GM21367 (cell line): ENCODE data around the gene CCDC3.
"Not testable (repeated sequence)": the region's sequence is repeated elsewhere in the genome, so short reads cannot be mapped to it uniquely, and the experiment has no call there.

Experiments
- ATAC-seq: cut with Tn5 transposase; IDR thresholded peaks from one replicate; pipeline ENCODE4 v1.9.1; 2021; ENCODE audit not compliant: unreplicated experiment

Gene CCDC3

GRCh38 chr10:12896251-12896650 is 105.3 kb downstream of the CCDC3 start:
- no peak for ATAC-seq

DNA sequence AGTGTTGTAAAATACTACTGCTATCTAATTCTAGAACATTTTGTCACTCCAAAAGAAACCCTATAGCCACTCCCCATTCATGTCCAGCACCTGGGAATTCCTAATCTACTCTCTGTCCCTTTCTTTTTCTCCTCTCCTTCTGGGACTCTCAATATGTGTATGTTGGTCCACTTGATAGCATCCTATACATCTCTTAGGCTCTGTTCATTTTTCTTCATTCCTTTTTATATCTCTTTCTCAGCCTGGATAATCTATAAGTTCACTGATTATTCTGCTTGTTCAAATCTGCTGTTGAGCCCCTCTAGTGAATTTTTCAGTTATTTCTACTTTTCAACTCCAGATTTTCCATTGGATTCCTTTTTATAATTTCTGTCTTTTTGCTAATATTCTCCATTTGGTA is 108.6 kb downstream of the CCDC3 start:
- ATAC-seq = no peak

DNA sequence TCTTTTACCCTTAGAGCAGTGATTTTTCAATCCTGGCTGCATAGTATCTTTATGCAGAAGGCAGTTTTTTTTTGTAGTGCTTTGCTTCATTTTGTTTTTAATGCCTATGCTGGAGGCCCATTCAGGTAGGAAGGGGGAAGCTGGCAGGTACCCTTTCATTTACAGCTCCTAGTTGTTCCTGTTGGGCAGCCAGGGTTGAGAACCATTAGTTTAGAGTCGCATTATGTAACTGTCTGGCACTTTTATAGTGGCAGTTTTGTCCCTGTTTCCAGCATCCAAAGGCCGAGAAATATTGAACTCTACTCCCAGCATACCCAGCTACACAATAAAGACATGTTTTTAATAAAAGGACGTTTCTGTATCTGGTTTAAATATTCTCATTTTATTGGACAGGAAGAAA is 110.6 kb downstream of the CCDC3 start:
- no peak for ATAC-seq

GRCh38 chr10:12888470-12888869 is 113.0 kb downstream of the CCDC3 start:
- ATAC-seq = no peak

DNA sequence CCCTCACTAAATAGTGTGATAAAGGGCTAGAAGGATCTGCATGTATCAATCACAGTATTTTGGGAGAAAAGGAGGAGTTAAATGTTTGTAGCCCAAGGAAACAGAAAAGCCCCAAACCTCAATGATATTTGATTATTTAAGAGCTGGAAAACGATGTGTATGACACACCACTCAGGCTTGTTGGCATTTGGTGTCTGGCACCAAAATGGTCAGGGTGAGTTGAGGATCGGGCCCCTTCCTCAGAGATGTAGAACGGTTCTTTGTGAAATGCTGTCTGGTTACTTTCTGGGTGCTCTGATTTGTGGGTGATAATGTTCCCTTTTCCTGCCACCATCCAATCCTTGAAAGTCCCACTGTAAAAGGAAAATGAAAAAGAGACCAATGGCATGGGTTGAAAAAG is 113.7 kb downstream of the CCDC3 start:
- ATAC-seq = no peak

- ATAC-seq = no peak
Measured at GRCh38 chr10:12884851-12885250, 116.7 kb downstream of the CCDC3 start.

- no peak for ATAC-seq
Measured at GRCh38 chr10:12880423-12880822, 121.1 kb downstream of the CCDC3 start.

DNA sequence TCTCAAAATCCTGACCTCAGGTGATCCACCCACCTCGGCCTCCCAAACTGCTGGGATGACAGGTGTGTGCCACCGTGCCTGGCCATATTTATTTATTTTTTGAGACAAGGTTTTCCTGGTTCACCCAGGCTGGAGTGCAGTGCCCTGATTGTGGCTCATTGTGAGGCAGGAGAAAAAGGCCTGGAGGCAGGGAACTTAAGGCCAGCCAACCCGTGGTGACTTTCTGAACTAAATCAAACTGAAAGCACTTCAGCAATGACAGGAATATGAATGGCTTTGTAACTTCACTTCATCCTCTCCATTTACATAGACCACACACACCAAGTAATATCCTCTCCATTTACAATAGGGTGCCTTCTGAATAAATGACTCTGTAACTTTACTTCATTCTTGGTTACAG is 124.4 kb downstream of the CCDC3 start:
- no peak for ATAC-seq

DNA sequence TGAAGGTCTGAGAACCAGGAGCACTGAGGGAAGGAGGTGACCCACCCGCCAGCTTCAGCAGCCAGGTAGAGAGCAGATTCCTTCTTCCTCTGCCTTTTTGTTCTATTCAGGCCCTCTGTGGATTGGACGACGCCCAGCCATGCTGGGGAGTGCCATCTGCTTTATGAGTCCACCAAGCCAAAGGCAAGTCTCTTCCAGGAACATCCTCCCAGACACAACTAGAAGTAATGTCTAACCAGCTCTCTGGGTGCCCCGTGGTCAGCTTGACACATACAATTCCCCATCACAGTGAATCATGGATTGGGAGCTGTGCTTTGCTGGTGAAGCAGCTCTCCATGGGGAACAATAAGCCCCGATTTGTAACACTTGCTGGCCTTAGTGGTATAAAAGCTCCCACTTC is 125.2 kb downstream of the CCDC3 start:
- ATAC-seq = no peak

GRCh38 chr10:12875100-12875499 is 126.4 kb downstream of the CCDC3 start:
- ATAC-seq = no peak

DNA sequence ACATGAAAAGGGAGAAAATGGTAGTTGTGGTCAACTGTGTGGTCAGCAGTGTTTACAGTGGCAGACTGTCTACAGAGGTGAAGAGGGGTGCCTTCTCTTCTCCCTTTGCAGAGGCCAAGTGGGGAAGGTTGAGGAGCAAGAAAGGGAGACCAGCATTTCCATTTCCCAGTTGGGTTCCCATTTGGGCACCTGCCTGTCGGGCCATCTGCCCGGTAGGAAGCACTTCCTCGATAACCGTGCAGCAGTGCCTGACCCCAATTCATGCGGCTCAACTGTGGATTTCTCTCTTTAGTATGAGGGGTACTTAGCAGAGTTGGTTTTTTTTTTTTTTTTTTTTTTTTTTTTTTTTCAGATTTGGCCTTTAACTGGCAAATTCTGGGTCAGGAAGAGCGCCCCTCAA is 127.0 kb downstream of the CCDC3 start:
- ATAC-seq = no peak

DNA sequence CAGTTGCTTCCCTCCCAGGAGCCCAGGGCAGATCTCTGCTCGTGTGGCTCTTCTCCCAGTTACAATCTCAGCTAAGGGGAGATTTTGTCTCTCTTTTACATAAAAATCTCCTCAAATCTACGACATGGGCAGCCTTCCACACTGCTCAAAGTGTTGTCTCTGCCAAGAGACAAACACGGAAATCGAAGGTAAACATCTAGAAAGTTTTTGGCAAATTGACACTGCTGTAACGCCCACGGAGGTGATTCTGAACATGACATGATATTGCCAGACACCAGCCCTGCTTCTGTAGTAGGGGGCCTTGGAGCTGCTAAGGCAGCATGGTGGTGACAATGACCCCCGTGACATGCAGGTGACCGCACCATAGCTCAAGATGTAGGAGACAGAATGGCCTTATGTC is 128.3 kb downstream of the CCDC3 start:
- ATAC-seq = no peak

GRCh38 chr10:12872577-12872976 is 128.9 kb downstream of the CCDC3 start:
- no peak for ATAC-seq

DNA sequence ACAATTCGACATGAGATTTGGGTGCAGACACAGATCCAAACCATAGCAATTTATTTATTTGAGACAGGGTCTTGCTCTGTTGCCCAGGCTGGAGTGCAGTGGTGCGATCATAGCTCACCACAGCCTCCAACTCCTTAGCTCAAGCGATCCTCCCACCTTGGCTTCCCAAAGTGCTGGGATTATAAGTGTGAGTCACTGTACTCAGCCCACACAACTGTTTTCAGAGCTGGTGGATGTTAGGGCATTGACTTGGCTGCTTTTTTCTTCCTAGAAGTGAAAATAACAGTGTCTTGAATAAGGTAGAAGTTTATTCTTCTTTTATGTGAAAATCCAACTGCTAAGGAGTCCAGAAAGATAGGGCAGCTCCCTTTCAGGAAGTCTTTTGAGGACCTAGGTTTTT is 132.1 kb downstream of the CCDC3 start:
- ATAC-seq = no peak

- no peak for ATAC-seq
Measured at GRCh38 chr10:12868229-12868628, 133.3 kb downstream of the CCDC3 start.

DNA sequence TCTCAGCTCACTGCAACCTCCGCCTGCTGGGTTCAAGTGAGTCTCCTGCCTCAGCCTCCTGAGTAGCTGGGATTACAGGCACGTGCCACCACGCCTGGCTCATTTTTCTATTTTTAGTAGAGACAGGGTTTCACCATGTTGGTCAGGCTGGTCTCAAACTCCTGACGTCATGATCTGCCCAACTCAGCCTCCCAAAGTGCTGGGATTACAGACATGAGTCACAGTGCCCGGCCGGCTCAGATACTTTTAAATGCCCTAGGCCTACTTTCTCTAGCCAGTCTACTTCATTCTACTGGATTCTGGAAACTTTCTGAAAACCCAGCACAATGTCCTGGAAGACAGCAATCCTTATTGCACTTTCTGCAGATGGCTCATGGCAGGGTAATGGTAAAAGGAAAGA is 136.0 kb downstream of the CCDC3 start:
- not testable (repeated sequence) for ATAC-seq

DNA sequence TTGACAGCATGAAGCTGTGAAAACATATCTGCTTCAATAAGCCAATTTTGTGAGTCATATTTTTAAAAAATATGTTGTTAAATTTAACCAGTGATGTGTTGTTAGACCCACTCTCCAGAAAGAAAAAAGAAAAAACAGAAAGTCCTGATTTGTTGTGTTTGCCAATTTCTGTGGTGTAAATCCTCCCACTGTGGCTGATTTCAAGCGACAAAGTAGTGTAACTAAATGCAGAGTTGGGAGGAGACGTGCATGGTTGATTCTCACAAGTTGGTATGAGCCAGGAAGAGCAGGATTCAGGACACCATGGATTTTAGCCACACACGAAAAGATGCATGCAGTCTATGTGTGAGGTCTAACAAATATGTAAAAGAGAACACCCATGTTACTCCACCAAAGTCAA is 139.1 kb downstream of the CCDC3 start:
- ATAC-seq = no peak

DNA sequence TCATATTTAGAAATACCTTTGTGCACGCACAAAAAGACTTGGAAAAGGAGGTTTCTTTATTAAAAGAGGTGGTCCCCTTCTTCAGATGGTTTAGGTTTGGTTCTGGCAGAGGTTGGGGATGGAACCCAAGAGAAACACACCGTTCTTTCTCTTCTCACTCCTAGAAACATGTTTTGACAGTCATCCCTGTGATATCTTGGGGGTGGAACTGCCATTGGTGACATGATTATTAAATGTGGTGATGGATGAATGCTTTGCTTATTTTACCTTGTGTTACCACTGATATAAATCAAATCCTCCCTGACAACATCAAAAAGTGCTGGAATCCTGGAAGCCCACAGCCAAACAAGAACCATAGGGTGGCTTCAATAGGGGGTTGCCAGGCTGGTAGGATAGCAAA is 146.5 kb downstream of the CCDC3 start:
- no peak for ATAC-seq

DNA sequence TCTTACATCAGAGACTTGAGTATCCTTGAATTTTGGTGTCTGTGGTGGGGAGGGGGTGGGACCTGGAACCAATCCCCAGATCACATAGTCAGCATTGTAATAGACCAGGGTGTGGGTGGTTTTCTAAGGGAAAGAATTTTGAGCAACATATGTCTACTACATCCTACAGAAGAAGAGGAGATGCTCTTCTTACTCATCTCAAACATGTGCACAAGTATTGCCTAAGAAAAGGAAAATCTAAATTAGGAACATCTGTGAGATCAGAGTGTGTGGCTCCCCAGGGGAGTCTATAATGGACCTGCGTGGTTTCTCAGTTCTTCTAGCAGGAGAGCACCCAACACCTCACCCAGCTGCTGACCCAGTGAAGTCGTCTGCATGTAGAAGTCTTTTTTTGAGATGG is 148.8 kb downstream of the CCDC3 start:
- ATAC-seq = no peak

- ATAC-seq = no peak
Measured at GRCh38 chr10:12849319-12850181, 152.0 kb downstream of the CCDC3 start.

GRCh38 chr10:12848439-12849173 is 152.9 kb downstream of the CCDC3 start:
- no peak for ATAC-seq

DNA sequence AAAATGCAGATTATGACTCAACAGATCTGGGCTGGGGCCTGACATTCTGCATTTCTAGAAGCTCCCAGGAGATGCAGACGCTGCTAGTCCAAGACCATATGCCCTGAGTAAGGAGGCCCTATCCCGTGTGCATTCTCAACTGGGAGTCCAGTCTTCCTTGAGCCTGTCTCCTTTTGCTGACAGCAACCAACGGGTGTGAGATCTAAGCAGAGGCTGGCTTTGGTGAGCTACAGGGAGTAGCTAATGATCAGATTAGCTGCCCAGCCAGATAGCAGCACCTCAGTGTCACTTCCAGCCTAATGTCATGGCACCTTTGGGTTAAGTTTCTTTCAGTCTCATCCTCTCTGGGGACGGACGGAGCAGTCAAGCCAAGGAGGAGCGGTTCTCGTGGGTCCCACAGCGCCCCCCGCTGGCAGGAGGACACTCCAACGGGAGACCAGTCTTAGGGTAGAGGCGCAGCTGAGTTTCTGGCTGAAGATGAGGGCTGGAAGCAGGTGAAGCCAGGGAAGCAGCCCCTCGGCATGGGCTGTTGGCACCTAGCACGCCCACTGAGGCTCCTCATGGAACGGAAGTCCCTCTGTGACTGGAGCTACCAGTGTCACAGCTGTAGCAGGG is 154.0 kb downstream of the CCDC3 start:
- ATAC-seq = no peak
